NCI-H1048 (cell line): ENCODE results near the gene TMEM100.
A peak's percentile ranks its signal among the peaks of the same experiment; 100 is the strongest.

ENCODE experiments used
- DNase-seq: peaks from one replicate; lab custom pipeline; 2025; lab: John Stamatoyannopoulos, UW

TMEM100 gene, protein sequence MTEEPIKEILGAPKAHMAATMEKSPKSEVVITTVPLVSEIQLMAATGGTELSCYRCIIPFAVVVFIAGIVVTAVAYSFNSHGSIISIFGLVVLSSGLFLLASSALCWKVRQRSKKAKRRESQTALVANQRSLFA

DNA sequence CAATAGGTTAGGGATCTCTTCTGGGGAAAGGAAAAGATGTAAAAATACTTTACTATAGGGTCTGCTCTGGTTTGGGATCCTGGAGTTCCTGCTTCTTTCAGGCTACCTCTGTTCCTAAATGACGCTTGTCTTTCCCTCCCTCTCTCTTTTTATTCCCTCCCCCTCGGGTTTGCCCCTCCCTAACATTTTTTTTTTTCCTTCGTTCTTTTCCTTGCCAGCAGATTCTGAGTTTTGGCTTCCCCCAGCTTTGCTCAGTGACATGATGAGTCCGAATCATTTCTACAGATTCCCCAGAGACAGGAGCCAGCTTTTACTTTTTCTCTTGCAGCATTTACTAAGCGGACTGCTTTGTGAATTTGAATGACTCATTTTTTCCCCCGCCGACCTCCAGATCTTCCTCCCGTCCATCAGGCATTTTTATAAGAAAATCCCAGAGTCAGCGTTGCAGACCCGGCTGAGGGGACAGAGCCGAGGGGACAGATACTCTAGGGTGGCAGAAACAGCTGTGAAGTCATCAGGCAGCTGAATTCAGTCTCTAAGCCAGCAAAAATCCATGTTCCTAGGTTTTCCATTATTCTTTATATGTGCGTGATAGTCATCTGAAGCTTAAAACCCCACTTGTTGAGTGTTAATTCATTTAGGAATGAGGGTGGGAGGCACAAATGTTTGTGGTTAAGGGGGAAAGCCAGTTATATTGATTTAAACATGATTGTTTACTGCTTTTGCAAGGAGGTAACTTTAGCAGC lies at the start of gene TMEM100:
Gene TMEM100, minus strand, starts transcription at position 123 of the 746 bp plus-strand sequence. CDS start 1,794 bp downstream, outside the sequence.
- no peak for DNase-seq

DNA sequence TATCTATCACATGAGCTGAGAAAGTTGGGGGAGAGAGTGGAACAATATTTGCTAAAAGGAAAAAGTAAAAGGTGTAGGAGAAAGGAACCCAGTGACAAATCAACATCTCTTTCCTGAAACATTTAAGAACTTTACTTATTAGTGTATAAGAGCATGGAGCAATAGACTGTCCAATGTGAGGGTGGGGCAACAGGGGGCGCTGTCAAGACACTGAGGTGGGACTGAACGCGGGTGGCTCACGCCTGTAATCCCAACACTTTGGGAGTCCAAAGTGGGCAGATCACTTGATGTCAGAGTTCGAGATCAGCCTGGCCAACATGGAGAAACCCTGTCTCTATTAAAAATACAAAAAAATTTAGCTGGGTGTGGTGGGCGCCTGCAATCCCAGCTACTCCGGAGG lies 49.4 kb upstream of the TMEM100 start:
- no peak for DNase-seq

DNA sequence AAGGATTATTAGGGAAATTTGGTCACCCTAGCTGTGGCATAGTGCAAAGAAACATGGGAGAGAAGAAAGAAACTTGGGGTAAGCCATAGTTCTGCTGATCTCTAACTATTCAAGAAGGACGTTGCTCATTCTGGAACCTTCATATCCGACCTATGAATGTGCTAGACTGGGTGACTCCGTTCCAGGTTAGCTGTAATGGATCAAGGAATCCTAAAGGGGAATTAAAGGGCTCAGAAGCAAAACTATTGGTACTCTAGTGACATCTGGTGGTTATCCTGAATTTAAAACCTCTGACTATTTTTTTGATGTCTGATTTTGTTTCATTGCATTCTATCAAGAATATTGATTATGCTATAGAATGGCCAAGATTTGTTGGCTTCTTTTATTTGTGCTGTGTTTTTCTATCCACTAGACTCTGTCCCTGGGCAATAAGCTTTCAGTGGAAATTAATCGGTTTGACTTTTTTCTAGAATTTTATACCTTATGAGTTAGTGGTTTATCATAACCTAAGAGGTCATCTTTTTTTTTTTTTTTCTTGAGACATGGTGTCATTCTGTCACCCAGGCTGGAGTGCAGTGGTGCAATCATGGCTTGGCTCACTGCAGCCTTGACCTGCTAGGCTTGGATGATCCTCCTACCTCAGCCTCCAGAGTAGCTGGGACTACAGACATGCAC lies 47.7 kb upstream of the TMEM100 start:
- DNase-seq, result no peak

DNA sequence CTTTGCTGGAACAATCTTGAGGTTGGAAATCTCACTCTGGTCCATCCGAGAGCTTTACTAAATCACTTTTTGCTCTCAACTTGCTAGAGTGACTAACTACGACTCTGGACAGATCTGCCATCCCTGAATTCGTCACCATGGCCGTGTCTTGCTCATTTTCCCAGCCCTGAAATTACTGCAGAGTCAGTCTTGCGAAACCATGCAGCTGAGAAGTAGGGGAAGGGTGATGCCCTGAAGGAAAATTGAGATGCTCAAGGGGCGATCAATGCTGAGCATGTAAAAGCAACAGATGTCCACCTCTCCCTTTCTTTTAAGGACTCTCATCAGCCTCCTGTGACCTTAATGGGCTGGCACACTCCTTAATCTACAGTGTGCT lies 46.9 kb upstream of the TMEM100 start:
- no peak for DNase-seq

DNA sequence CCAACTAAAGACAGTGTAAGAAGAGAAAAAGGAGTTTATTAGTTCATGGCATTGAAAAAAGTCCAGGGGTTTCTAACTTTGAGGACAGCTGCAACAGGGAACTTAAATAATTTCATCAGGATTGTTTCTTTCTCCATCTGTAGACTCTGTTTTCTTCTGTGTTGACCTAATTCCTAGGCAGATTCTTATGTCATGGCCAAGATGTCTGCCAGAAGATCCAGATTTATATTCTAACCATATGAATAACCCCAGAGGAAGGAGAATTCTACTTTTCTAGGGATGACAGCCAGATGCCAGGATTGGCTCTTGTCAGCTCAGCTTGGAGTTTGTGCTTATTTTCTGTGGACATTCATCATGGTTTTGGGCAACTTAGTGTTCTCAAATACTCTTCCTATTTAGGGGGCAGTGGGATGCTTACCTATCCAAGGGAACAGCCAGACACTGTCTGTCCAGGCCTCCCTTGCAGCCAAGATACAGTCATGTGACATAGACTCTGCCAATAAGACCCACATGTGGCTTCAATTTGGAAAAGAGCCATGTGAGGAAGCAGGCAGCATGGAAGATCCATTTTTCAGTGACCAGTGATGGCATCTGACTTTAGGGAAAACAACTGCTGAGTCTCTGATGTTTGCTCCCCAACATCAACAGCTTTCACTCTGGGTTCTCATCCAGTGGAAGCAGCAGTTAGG lies 46.4 kb upstream of the TMEM100 start:
- DNase-seq, result no peak

DNA sequence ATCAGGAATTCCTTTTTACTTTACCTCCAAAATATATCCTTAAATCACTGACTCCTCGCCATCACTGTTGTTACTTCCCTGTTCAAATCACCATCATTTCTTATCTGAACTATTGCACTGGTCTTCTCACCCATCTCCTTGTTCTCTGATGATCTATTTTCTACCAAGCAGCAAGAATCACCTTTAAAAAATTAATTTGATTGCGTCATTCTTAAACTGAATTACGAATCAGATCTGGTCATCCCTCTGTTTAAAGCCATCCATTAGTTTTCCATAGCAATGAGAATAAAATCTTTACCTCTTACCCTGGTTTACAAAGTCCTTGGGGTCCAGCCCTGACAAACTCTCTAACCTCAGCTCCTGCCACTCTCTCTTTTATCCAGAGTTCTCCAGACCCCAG lies 42.8 kb upstream of the TMEM100 start:
- DNase-seq, result no peak

DNA sequence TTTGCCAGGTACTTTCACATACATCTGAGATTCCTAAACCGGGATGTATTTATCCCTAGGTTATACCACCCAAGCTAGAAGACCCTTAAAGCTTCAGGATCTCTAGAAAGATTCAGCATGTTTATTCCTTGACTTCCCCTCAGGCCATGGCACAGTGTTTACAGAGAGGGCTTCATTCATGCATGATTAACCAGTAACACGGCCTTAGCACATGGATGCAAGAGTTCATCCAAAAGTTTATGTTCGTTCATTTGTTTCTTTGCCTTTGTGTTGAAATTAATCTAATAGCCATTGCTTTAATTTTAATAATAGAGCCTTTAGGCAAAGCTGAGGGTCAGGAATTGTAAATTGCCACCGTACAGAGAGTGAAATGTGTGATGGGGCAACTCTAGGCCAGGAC lies 41.9 kb upstream of the TMEM100 start:
- no peak for DNase-seq

DNA sequence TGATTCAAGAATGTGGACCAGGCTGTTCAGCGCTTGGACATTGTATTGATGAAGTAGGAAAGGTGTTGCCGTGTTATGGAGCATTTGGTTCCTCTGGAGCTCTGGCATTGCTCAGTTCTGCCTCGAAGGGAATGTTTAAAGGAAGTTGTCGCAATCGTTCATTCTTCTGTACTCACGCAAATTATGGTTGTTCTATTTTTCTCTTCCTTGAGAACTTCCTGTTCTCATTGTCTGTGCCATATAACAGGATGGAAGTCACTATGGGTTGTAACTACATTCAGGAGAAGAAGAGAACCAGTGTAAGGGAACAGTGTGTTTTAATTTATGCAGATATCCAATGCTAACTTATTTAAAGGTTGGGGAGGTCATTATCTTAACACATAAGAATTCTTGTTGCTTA lies 41.2 kb upstream of the TMEM100 start:
- DNase-seq, result no peak

DNA sequence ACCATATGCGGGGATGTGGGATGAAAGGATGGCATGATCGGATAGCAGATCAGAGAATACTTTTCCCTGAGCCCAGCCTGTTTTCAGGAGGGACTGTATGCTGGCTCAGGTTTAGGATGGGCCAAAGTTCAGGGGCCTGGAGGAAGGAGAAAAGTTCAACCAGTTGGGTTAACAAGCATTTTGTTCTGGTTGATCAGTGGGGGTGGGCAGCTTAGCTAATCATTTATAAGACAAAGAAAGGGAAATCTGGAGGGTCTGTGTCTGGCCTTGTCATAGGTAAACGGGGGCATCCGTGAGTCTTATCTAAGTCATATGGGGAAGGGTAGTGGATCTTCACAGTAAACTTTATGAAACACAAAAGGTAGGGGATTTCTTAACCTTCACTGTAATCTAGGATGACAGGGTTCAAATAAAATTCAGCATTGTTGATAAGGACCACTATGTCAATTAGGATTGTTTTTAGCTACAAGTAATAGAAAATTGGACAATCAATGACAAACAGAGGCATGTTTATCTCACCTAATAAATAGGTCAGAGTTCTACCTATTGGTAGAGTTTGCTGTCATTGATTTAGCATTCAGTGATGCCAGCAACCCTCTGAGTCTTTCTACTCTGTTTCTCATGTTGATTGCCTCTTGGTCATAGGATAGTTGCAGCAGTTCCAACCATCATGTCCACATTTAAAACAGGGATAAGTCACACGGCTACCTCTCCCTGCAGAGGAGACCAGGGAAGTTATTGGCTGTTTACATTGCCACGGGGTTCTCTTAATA lies 39.6 kb upstream of the TMEM100 start:
- DNase-seq, result no peak

DNA sequence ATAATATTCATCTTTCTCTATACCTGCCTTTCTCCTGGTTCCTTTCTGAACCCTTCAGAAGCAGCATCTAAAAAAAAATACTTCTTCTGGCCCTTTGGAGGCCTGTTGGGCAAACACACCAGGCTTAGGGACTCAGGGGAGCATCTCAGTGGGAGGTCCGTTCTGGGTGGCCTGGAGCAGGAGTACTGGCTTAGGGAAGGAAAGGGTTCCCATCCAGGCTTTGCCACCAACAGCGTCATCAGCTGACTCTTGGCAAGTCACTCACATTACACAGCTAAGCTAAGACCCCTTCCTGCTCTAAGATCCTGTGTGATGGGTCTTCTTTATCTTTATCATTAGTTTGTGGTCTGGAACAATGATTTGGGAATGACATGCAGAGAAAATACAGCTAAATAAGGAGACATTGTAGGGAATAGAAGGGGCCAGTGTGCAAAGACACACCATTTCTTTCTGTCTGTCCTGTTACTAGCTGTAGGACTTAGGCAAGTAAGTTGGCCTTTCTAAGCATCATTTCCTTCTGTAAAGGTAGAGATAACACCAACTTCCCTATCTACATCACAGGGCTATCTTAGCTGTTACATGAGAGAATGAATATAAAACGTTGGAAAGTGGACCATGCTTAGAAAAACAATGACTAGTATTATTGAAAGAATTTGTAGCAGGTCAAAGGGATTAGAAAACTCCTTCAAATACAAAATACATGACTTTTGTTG lies 38.1 kb upstream of the TMEM100 start:
- DNase-seq, result no peak

DNA sequence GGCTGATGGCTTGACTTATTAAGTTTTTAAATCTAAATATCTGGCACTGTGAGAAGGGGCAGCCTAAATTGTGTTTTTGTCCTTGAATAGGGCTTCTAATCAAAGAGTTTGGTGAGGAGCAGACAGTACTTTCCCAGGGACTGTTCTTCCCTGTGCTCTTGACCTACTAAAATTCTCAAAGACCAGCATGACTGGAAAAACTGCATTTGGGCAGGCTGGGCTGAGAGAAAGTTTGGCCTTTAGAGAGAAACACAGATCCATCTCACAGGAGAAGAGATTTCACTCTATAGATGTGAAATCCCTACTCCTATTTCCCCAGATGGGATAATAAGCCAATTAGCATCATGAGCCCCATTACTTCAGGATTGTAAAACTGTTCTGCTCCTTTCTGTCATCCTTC lies 35.5 kb upstream of the TMEM100 start:
- DNase-seq, result no peak

DNA sequence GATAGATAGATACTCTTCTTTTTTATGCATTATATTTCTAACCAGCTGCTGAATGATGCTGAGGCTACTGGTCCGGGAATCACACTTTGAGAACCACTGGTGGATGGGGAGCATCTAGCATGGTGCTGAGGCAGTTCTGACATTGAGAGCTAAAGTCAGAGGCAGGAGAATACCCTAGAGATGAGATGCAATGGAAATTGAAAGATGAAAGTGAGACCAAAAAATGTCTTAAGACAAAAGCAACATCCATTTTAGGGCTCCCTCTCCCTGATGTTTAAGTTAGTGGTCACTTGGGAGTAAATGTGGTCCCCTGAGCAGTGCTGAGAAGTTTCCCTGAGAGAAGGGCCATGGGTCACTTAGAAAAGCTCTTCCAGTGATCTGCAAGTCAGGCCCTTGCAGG lies 35.0 kb upstream of the TMEM100 start:
- DNase-seq, result no peak

DNA sequence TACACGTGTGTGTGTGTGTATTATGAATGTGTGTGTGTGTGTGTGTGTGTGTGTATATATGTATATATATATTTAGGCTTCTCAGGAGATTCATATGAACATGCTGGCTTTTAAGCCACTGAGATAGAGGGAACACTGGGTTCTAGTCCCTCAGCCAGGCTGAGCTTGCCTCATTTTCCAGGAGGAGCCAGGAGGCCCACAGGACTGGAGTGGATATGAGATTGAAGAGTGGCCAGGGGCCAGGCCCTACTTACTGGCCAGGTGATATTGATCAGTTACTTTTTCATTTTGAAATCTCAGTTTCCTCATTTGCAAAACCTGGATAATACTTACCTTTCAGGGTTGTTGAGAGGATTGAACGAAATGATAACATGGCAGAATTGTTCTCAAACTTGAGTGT lies 34.0 kb upstream of the TMEM100 start:
- no peak for DNase-seq

DNA sequence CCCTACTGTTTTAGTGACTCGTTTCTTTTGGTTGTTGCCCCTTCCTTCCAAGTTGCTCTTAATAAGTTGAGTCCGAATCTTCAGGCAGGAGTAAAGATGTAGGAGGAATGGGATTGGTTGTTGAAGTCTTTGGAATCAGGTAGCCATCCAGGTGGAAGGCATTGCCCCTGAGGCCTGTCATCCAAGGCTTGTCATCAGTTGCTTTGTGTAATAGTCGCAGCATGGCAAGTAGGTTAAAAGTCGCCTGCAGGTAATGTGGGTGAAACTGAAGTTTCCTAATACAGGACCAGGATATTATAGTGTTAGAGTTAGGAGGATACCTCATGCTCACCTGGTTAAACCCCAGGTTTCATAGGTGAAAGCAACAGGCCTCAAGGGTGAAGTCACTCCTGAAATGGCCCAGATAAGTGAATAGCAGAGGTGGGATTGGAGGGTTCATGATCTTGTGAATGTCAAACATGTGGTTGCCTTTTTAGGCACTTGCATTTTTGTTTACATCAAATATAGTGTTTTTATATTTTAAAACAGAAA lies 29.1 kb upstream of the TMEM100 start:
- no peak for DNase-seq

DNA sequence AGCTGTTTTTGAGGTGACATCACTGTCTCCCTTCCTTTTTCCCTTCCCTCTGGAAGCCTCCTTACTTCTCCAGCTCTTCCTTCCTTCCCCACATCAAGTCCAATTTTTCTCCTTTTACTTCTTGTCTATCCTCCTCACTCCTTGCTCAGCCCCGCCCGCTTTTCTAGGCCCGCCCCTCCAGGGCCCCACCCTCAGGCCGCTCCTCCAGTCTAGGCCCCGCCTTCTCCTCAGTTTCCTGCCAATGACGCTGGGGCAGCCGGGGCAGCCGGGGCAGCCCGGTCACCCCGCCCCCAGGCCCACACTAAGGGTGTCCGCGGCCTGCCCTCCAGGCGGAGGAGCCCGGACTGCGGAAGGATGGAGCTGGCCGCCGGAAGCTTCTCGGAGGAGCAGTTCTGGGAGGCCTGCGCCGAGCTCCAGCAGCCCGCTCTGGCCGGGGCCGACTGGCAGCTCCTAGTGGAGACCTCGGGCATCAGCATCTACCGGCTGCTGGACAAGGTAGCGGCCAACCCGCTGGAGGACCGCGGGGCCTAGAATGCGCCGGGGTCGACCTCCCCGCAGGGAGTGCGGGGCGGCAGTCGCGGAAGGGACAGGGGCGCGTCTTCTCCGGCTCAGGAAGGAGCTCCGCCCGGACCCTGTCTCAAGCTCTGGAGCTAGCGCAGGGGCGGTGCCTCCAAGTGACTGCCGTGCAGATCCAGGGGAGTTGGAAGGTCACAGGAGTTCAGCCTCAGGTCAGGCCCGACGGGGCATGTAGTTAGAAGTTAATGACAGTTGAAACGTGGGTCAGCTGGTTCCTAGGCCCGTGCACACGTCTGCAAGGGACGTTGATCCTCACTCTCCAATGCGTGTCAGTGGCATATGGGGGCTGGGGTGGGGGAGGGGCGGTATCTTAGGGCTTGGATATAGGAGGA lies 28.3 kb upstream of the TMEM100 start, which contains the start of gene PCTP:
Gene PCTP, plus strand, starts transcription at position 302 of the 908 bp plus-strand sequence. Its CDS starts 53 bp downstream, at position 355.
- peak; percentile 33 for DNase-seq

DNA sequence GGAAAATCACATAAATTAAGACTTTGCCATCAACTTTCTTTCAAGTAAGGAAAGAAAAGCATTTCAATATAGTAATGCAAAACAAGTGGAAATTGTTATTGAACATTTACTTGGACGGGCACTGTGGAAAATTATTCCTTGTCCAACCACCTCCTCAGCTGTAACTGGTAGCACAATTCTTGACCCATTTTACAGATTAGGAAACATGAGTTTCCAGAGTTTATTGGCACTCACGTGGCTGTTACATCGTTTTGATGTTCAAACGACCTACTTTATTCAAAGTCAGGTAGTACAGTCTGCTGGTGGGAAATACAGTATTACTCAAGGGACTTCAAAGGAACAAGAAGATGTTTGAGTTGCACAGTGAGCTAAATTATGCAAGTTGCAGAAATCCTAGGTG lies 27.3 kb upstream of the TMEM100 start:
- no peak for DNase-seq

DNA sequence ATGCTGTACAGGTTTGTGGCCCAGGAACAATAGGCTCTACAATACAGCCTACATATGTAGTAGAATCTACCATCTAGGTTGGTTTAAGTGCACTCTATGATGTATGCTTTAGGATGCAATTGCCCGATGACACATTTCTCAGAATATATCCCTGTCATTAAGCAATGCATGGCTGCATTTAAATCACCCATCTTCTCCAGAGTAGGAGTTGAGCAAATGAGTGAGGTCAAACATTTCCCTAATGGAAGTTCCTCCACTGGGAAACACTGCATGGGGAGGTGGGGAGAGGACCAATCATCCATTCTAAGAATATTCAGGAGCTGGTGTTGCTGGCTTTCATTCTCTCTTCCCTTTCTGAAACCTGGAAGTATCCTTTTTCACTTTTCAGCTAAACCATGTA lies 26.2 kb upstream of the TMEM100 start:
- DNase-seq, result no peak

DNA sequence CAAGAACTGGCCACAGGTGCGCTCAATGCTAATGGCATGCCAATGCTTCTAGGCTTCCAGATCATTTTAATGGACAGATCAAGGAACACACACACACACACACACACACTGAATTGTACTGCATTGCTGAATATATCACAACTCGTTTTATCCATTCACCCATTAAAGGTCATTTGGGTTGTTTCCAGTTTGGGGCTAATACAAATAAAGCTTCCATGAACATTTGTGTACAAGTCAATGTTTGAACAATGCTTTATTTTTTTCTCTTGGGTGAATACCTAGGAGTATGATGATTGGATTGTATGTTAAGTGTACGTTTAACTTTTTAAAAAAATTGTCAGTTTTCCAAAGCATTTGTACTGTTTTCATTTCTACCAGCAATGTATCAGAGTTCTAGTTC lies 24.5 kb upstream of the TMEM100 start:
- DNase-seq, result no peak

DNA sequence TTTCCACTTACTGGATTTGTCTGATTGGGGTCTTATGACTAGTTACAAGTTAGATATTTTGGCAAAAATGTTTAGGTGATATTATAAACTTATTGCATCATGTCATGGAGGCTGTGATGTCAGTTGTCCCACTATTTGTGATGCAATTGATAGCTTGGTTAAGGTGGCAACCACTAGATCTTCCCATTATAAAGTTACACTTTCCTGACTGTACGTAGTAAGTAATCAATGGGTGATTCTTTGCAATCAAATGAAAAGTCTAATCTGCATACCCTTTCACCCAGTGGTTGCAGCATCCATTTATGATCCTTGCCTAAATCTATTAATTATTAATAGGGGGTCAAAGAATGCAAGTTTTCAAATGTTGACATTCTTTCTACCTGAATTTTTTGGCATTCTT lies 23.8 kb upstream of the TMEM100 start:
- DNase-seq, result no peak

DNA sequence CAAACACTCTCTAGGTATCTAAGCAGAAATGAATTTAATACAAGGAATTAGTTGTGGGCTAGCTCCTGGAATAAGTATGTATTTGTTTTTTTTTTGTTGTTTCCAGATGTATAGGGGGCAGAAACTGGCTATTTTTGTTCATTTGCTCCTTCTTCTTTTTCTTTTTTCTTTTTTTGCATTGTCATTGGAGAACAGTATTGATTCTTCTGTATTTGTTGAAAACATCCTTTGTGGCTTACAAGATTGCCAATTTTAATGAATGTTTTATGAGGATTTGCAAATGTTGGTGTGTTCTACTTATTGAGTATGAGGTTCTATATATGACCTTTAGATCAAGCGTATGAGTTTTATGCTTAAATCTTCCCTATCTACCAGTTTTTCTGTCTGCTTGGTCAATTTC lies 22.6 kb upstream of the TMEM100 start:
- DNase-seq, result no peak
